Activated CD4-positive, alpha-beta memory T cell treated with anti-CD3 and anti-CD28 coated beads for 36 hours (primary cell): ENCODE measurements around the gene TNFRSF1A. TPM values are rescaled to one million over a fixed set of nuclear protein-coding genes. Genes with fewer than 3 reads are reported as not detected.

Experiments
- CTCF ChIA-PET: fragments of 350-600 bp; sonication (Branson Sonifier 250); formaldehyde crosslinking; loops from one replicate; lab custom pipeline; 2021; ENCODE audit warnings: antibody characterized with exemption, inconsistent platforms; lab: Charles Lee
- POLR2A ChIA-PET: fragments of 350-600 bp; sonication (Branson Sonifier 250); formaldehyde crosslinking; loops from one replicate; lab custom pipeline; 2021; ENCODE audit warnings: antibody characterized with exemption; lab: Charles Lee
- DNase-seq: peaks from one replicate; pipeline ENCODE4 v3.0.0-alpha.2; 2020
- H3K27ac Mint-ChIP-seq: one replicate; pipeline ENCODE4 v1.8.0; 2021; ENCODE audit warnings: mixed read lengths
- H3K27me3 Mint-ChIP-seq: one replicate; pipeline ENCODE4 v1.8.0; 2021; ENCODE audit warnings: mixed read lengths
- H3K36me3 Mint-ChIP-seq: one replicate; pipeline ENCODE4 v1.8.0; 2021; ENCODE audit warnings: mixed read lengths
- H3K4me1 Mint-ChIP-seq: one replicate; pipeline ENCODE4 v1.8.0; 2021; ENCODE audit warnings: low read depth, mixed read lengths
- H3K4me3 Mint-ChIP-seq: one replicate; pipeline ENCODE4 v1.8.0; 2021; ENCODE audit warnings: mild to moderate bottlenecking, mixed read lengths
- H3K9me3 Mint-ChIP-seq: one replicate; pipeline ENCODE4 v1.8.0; 2021; ENCODE audit warnings: mixed read lengths
- intact Hi-C: fragments of 100-400 bp; cut with micrococcal nuclease; formaldehyde crosslinking; loops from one replicate; pipeline ENCODE4 v1.15.1; 2023
- total RNA-seq, 2 experiments: library from RNA; stranded (reverse); gene quantifications; one replicate each; pipeline ENCODE4 v1.2.3, GENCODE V29; 2021

TNFRSF1A gene
- total RNA-seq, 2 experiments from 2014 or later = 47.5 to 49.6 TPM

DNA sequence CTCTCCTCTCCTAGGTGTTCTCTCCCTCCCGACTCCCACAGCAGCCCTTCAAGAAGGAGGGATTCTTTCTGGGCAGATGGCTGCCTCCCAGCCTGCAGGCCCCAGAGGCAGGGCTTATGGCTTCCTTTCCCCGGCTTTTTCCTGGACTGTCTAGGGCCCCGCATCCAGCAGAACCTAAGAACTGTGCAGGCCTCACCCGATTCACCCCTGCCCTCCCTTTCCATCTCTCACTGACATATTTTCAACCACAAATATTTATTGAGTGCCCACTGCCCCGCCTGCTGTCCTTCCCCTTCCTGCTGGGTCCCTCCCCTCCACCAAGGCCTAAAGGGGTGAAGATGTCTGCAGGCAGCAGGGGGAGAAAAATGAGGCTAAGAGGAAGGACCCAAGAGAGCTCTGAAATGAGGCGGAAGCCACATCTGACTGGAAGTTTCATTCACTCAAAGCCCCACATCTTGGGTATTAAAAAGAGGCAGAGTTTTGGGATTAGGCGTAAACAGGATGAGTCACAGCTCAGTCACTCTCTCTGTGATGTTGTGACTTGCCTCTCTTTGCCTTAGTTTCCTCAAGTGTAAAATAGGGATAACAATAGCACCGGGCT lies 30.6 kb upstream of the TNFRSF1A start:
- no peaks in the 10 kb centered on the region for H3K9me3 Mint-ChIP-seq
- peak overlapping the region; percentile 73 for H3K27ac Mint-ChIP-seq
- no peaks in the 10 kb centered on the region for H3K27me3 Mint-ChIP-seq
- ChIA-PET POLR2A (no interaction called here), CTCF (interaction anchor here (2.0 kb wide), 1 partner anchor 50 kb away, joined by 5 read pairs; no protein-coding TSS in a partner anchor)
- no peaks in the 10 kb centered on the region for H3K36me3 Mint-ChIP-seq
- intact Hi-C loops = no loop called here
- H3K4me3 Mint-ChIP-seq = no peak overlapping the region
- peak; percentile 33 for DNase-seq
- peaks cover 41% of the 10 kb centered on the region for H3K4me1 Mint-ChIP-seq

DNA sequence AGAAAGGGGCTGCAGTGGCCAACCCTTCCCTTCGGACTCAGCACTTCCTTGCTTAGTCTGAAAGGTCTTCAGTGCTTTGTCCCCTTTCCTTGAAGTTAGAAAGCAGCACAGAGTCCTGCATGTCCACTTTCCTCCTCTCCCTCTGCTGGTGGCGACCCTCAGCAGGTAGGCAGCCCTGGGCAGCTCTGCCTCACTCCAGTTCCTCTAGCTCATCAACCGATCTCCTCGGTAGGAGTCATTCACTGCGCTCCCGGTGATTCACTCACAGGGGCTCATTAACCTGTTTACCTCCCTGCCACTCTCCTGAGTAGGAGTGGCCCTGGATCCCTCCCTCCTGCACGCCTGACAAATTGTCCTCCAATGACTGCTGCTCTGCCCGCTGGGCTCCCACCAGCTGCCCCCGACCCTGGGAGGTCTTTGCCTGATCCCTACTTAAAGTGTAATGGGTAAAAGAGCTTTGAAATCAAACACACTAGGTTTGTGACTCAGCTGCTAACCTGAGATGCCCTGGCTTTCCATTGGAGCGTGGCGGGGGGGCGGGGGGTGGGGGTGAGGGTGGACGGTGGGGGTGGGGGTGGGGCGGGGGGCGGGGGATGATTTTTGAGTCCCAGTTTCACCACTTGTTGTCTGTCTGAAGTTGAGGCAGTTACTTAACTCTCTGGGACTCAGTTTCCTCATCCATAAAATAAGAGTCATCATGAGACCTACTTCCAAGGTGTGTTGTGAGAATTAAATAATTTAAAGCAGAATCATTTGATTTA lies 29.3 kb upstream of the TNFRSF1A start:
- Mint-ChIP-seq H3K4me1 (peaks cover 33% of the 10 kb centered on the region), H3K36me3 (no peaks in the 10 kb centered on the region), H3K27me3 (no peaks in the 10 kb centered on the region), H3K27ac (no peak overlapping the region), H3K9me3 (no peaks in the 10 kb centered on the region), H3K4me3 (no peak overlapping the region)
- ChIA-PET POLR2A (no interaction called here), CTCF (no interaction called here)
- DNase-seq = peak; percentile 24
- intact Hi-C loops = no loop called here

DNA sequence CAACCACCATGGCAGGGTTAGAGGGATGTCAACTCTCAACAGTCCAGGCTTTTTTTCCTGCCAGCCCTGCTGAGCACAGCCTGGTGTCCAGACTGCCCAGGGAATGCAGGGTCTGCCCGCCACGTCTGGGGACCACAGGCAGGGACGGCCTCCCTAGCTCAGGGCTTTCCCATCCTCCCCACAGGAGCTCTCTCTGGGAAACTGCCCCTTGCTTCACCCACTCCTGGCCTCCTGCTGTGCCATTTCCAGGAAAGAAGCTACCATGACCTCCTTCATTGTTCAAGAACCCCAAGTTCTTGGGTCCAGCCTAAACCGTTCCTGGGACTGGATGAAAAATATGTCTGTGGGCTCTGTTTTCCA lies 28.7 kb upstream of the TNFRSF1A start:
- Mint-ChIP-seq H3K4me1 (peaks cover 31% of the 10 kb centered on the region), H3K27me3 (no peaks in the 10 kb centered on the region), H3K4me3 (no peak overlapping the region), H3K36me3 (no peaks in the 10 kb centered on the region), H3K27ac (no peak overlapping the region), H3K9me3 (no peaks in the 10 kb centered on the region)
- no peak for DNase-seq
- ChIA-PET POLR2A (no interaction called here), CTCF (no interaction called here)
- intact Hi-C loops = no loop called here

- H3K27ac Mint-ChIP-seq = no peak overlapping the region
- no peaks in the 10 kb centered on the region for H3K27me3 Mint-ChIP-seq
- H3K9me3 Mint-ChIP-seq = no peaks in the 10 kb centered on the region
- H3K4me3 Mint-ChIP-seq = no peak overlapping the region
- ChIA-PET CTCF (no interaction called here), POLR2A (no interaction called here)
- H3K36me3 Mint-ChIP-seq = no peaks in the 10 kb centered on the region
- H3K4me1 Mint-ChIP-seq = peaks cover 31% of the 10 kb centered on the region
- intact Hi-C loops = no loop called here
- no peak for DNase-seq
Observed at GRCh38 chr12:6369916-6370575, 28.2 kb upstream of the TNFRSF1A start.

GRCh38 chr12:6368906-6369525 lies 27.1 kb upstream of the TNFRSF1A start:
- ChIA-PET POLR2A (interaction anchor here (1.4 kb wide), 1 partner anchor 33 kb away, joined by 3 read pairs; no protein-coding TSS in a partner anchor), CTCF (interaction anchor here (1.8 to 3.7 kb wide), 2 partner anchors 24 to 33 kb away, joined by 5 to 35 read pairs; no protein-coding TSS in a partner anchor)
- H3K27me3 Mint-ChIP-seq = no peaks in the 10 kb centered on the region
- H3K4me1 Mint-ChIP-seq = peaks cover 34% of the 10 kb centered on the region
- no peak overlapping the region for H3K27ac Mint-ChIP-seq
- H3K4me3 Mint-ChIP-seq = no peak overlapping the region
- no peaks in the 10 kb centered on the region for H3K36me3 Mint-ChIP-seq
- H3K9me3 Mint-ChIP-seq = no peaks in the 10 kb centered on the region
- no peak for DNase-seq
- intact Hi-C loops = no loop called here

- Mint-ChIP-seq H3K4me1 (peaks cover 34% of the 10 kb centered on the region), H3K27me3 (no peaks in the 10 kb centered on the region), H3K27ac (peak overlapping the region; percentile 38), H3K4me3 (no peak overlapping the region), H3K9me3 (no peaks in the 10 kb centered on the region), H3K36me3 (no peaks in the 10 kb centered on the region)
- ChIA-PET CTCF (interaction anchor here (0.6 to 3.7 kb wide), 9 partner anchors 9 to 45 kb away, joined by 3 to 35 read pairs (median 5); no protein-coding TSS in a partner anchor), POLR2A (interaction anchor here (1.4 kb wide), 1 partner anchor 32 kb away, joined by 3 read pairs; no protein-coding TSS in a partner anchor)
- intact Hi-C loops = loop anchor here (1.0 kb wide), 2 partner anchors 30 to 45 kb away; no protein-coding TSS in a partner anchor
- peak; percentile 42 for DNase-seq
Observed at GRCh38 chr12:6367969-6368892, 26.4 kb upstream of the TNFRSF1A start.

GRCh38 chr12:6367065-6367968 lies 25.4 kb upstream of the TNFRSF1A start:
- peak overlapping the region; percentile 38 for H3K27ac Mint-ChIP-seq
- no peaks in the 10 kb centered on the region for H3K27me3 Mint-ChIP-seq
- H3K36me3 Mint-ChIP-seq = no peaks in the 10 kb centered on the region
- no peak overlapping the region for H3K4me3 Mint-ChIP-seq
- ChIA-PET CTCF (interaction anchor here (0.6 to 3.7 kb wide), 11 partner anchors 10 to 44 kb away, joined by 3 to 35 read pairs (median 4); no protein-coding TSS in a partner anchor), POLR2A (interaction anchor here (1.0 to 1.4 kb wide), 2 partner anchors 31 to 32 kb away, joined by 3 to 4 read pairs; no protein-coding TSS in a partner anchor)
- DNase-seq = peak; percentile 53
- peaks cover 25% of the 10 kb centered on the region for H3K4me1 Mint-ChIP-seq
- intact Hi-C loops = loop anchor here (1.0 kb wide), 2 partner anchors 29 to 44 kb away; no protein-coding TSS in a partner anchor
- no peaks in the 10 kb centered on the region for H3K9me3 Mint-ChIP-seq

DNA sequence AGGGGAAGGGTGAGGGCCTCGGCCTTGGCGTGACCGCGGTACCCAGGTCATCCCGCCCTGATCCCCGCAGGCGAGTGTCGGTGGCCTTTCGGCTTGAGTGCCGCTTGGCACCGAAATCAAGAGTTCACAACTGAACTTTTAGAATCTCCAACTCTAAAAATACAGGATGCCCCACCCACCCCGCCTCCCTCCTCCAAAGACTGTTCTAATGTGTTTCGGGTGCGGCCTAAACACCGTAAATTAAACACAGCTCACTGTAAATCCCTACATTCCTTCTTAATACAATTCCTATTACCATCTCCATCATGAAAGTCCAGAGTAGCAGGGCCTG lies 22.1 kb upstream of the TNFRSF1A start:
- Mint-ChIP-seq H3K4me3 (peak overlapping the region; percentile 77), H3K36me3 (no peaks in the 10 kb centered on the region), H3K4me1 (peaks cover 35% of the 10 kb centered on the region), H3K27me3 (no peaks in the 10 kb centered on the region), H3K9me3 (no peaks in the 10 kb centered on the region), H3K27ac (peak overlapping the region; percentile 64)
- POLR2A ChIA-PET = interaction anchor here (1.0 to 1.6 kb wide), 4 partner anchors 19 to 37 kb away, joined by 3 to 6 read pairs (median 4); no protein-coding TSS in a partner anchor
- DNase-seq = no peak
- intact Hi-C loops = no loop called here
- CTCF ChIA-PET = interaction anchor here (1.2 to 1.7 kb wide), 3 partner anchors 19 to 41 kb away, joined by 6 to 10 read pairs (median 8); no protein-coding TSS in a partner anchor

- peak overlapping the region; percentile 77 for H3K4me3 Mint-ChIP-seq
- peak; percentile 81 for DNase-seq
- H3K27ac Mint-ChIP-seq = peak overlapping the region; percentile 64
- H3K4me1 Mint-ChIP-seq = peaks cover 31% of the 10 kb centered on the region
- CTCF ChIA-PET = interaction anchor here (1.0 to 1.7 kb wide), 8 partner anchors 18 to 101 kb away, joined by 3 to 10 read pairs (median 7); no protein-coding TSS in a partner anchor
- no peaks in the 10 kb centered on the region for H3K27me3 Mint-ChIP-seq
- POLR2A ChIA-PET = interaction anchor here (1.0 to 1.6 kb wide), 5 partner anchors 18 to 37 kb away, joined by 3 to 6 read pairs (median 5); partner anchors contain the start of gene TNFRSF1A
- intact Hi-C loops = loop anchor here (1.0 kb wide), 1 partner anchor 28 kb away; no protein-coding TSS in a partner anchor
- no peaks in the 10 kb centered on the region for H3K9me3 Mint-ChIP-seq
- no peaks in the 10 kb centered on the region for H3K36me3 Mint-ChIP-seq
Observed at GRCh38 chr12:6363330-6364043, 21.6 kb upstream of the TNFRSF1A start.
